GM12892 (cell line): ENCODE measurements around the gene IPO7.
"Not testable (repeated sequence)": the region's sequence is repeated elsewhere in the genome, so short reads cannot be mapped to it uniquely, and the experiment has no call there.

ENCODE experiments used
- DNase-seq: peaks from one replicate; pipeline ENCODE4 v3.0.0; 2011; ENCODE audit not compliant: insufficient read length
- FAIRE-seq: peaks from 2 replicates; lab custom pipeline; 2011; peaks lifted over from hg19 to GRCh38; lab: Jason Lieb, UNC
- POLR2A ChIP-seq: IDR thresholded peaks from 2 replicates; pipeline ENCODE4 v1.6.1; 2011; ENCODE audit warnings: low read depth, low read length, control low read depth
- POLR2AphosphoS5 ChIP-seq: IDR thresholded peaks from 2 replicates; pipeline ENCODE4 v1.6.1; 2011; ENCODE audit warnings: low read depth, low read length, control low read depth
- TAF1 ChIP-seq: IDR thresholded peaks from 2 replicates; pipeline ENCODE4 v1.6.1; 2011; ENCODE audit warnings: low read depth, mild to moderate bottlenecking, control low read depth, low read length, borderline replicate concordance

Gene IPO7

DNA sequence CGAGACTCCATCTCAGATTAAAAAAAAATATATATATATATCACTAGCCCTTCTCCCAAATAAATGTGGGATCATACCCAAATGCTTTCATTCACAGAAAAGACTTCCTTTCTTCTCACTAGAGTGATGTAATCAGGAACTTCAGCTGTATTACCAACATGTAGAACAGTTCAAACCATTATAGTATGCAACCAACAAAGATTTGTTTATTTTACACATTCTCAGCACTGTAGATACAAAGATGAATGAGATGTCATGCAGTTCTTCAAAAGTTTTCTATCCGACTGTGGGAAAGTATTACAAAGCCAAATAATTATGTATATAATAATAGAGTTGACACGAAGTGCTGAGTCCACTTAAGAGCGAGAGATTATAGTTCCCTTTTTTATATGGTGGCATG lies 54.2 kb downstream of the IPO7 start:
- no peak for FAIRE-seq
- TF ChIP-seq POLR2A (no peak), TAF1 (no peak), POLR2AphosphoS5 (no peak)

GRCh38 chr11:9446230-9446629 lies 61.8 kb downstream of the IPO7 start:
- DNase-seq (no peak), FAIRE-seq (no peak)
- TF ChIP-seq POLR2AphosphoS5 = no peak
- TF ChIP-seq POLR2A = no peak
- TF ChIP-seq TAF1 = no peak

More for the DNA sequence above, 54.2 kb downstream of the IPO7 start:
- no peak for DNase-seq

GRCh38 chr11:9448576-9449352 lies 64.3 kb downstream of the IPO7 start:
- no peak for DNase-seq
- TF ChIP-seq POLR2A (no peak), TAF1 (no peak), POLR2AphosphoS5 (0 out of 2 replicates have a peak, but pooled peaks have one; percentile 32)
- FAIRE-seq = no peak

DNA sequence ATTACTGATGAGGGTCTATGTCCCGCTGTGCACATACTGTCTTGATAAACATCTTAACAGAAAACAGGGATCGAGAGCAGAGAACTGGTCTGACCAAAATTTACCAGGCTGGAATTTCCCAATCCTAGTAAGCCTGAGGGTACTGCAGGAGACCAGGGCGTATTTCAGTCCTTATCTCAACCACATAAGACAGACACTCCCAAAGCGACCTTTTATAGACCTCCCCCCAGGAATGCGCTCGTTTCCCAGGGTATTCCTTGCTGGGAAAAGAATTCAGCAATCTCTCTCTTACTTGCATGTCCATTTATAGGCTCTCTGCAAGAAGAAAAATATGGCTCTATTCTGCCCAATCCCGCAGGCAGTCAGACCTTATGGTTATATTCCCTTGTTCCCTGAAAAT lies 67.6 kb downstream of the IPO7 start:
- DNase-seq, FAIRE-seq: not testable (repeated sequence)

DNA sequence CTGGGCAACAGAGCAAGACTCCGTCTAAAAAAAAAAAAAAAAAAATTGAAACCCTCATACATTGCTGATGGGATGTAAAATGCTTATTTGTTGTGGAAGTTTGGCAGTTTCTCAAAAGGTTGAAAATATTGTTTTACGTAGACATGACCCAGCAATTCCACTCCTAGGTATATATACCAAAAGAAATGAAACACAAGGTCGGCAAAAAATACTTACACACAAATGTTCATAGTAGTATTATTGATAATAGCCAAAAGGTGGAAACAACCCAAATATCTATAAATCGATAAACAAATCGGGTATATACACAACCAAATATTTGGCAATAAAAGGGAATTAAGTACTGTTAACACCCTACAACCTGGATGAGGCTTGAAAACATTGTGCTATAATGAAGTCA lies 71.3 kb downstream of the IPO7 start:
- TF ChIP-seq POLR2AphosphoS5 (no peak), POLR2A (no peak), TAF1 (no peak)
- no peak for DNase-seq
- FAIRE-seq = no peak

DNA sequence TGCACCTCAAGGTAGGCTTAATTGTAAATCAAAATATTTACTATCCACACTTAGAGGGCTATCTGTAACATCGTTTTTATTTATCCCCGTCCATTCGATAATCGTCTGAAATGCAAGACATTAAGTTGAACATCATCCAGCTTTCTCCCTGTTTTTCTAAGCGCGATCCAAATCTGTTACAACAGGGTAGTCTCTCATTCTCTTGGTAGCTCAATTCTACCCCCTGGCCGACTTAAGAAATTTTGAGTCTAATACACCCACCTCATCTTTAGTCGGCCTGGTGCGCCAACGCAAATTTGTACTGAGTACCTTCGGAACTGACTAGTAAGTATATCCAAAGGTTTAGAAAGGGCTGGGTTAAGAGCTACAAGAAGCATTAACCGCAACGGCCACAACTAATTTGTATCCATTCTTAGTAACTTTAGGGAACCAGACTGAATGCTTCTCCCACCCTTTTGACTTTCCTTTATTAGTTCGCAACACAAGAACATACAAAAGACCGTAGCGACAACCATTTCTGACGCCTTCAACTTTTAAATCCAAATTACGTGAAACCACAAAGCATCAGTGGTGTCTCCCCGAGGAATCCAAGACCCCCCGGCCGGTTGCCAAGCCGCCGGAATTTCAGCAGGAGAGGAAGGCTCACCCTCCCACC lies 75.3 kb downstream of the IPO7 start:
- FAIRE-seq (peak; percentile 70), DNase-seq (no peak)
- TF ChIP-seq TAF1 = no peak
- TF ChIP-seq POLR2A = no peak; the same call in 1 of the 2 replicates
- no peak; the same call in 1 of the 2 replicates for TF ChIP-seq POLR2AphosphoS5

DNA sequence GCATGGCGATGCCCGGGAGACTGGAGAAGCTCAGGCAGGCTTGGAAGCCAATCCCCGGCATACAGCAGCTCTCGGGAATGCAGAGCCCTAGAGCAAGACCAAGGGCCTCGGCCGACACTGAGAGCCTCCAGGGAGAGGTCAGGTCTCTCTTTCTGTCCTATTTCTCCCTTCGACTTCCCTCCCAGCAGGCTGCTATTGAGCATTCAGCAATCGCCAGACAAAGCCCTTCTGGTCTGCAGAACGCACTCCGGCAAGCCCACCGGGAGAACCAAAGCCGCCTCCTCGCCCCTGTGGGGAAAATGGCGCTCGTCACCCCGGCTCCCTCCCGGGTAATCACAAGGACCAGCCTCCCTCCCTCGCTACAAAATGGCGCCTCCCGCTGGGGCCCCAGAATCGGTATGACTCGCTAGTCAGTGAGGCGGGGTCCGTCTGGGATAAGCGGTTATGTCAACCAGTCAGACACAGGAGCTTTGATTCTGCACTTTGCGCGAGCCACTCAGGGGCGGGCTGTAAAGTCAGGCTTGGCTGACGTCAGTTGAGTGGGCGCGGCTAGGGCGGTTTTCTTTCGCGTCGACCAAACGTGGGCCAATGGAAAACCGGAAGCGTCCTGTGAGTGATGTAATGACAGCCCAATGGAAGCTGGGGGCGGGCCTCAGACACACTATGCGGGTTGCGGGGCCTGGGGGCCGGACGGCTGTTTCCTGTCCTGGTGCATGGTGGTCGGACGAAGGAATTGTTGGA lies 76.0 kb downstream of the IPO7 start, which contains the start of gene ZNF143:
TSS of gene ZNF143 (plus strand) at position 691 of the 741 bp plus-strand sequence. CDS start 10,297 bp downstream, outside the sequence.
- DNase-seq (peak; percentile 74), FAIRE-seq (peak; percentile 99)
- TF ChIP-seq POLR2AphosphoS5 (peak; percentile 84), TAF1 (peak; percentile 93), POLR2A (peak; percentile 67)

- FAIRE-seq = peak; percentile 88
These were observed 76.8 kb downstream of the IPO7 start for GRCh38 chr11:9461063-9461759.

GRCh38 chr11:9461760-9462134 lies 77.3 kb downstream of the IPO7 start:
- DNase-seq (no peak), FAIRE-seq (no peak)
- TF ChIP-seq POLR2AphosphoS5 = no peak
- TF ChIP-seq POLR2A = no peak
- no peak for TF ChIP-seq TAF1

More at GRCh38 chr11:9461063-9461759, 76.8 kb downstream of the IPO7 start:
- TF ChIP-seq POLR2AphosphoS5 (peak; percentile 93), TAF1 (peak; percentile 96; the same call in 1 of the 2 replicates), POLR2A (peak; percentile 92)
- DNase-seq = peak; percentile 68

- DNase-seq = no peak
- TF ChIP-seq POLR2AphosphoS5 (no peak), TAF1 (no peak), POLR2A (no peak)
- no peak for FAIRE-seq
These were observed 77.8 kb downstream of the IPO7 start for GRCh38 chr11:9462172-9462799.
